Measurements from ENCODE around the gene BTNL9.
"Not testable (repeated sequence)": the region's sequence is repeated elsewhere in the genome, so short reads cannot be mapped to it uniquely, and the experiment has no call there.

BTNL9 gene

GRCh38 chr5:181043285-181044092, 3.4 kb downstream of the BTNL9 start:
- DNase-seq (ENCODE audit: low read depth), result no peak
- TF ChIP-seq, protein P1, sequence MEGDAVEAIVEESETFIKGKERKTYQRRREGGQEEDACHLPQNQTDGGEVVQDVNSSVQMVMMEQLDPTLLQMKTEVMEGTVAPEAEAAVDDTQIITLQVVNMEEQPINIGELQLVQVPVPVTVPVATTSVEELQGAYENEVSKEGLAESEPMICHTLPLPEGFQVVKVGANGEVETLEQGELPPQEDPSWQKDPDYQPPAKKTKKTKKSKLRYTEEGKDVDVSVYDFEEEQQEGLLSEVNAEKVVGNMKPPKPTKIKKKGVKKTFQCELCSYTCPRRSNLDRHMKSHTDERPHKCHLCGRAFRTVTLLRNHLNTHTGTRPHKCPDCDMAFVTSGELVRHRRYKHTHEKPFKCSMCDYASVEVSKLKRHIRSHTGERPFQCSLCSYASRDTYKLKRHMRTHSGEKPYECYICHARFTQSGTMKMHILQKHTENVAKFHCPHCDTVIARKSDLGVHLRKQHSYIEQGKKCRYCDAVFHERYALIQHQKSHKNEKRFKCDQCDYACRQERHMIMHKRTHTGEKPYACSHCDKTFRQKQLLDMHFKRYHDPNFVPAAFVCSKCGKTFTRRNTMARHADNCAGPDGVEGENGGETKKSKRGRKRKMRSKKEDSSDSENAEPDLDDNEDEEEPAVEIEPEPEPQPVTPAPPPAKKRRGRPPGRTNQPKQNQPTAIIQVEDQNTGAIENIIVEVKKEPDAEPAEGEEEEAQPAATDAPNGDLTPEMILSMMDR (IDR thresholded peaks at IDR 0.05; ENCODE audit: insufficient read depth, low read depth, low read length, missing control alignments), result no peak
- H3K4me3 ChIP-seq (ENCODE audit: low read length), result no peak overlapping the region

DNA sequence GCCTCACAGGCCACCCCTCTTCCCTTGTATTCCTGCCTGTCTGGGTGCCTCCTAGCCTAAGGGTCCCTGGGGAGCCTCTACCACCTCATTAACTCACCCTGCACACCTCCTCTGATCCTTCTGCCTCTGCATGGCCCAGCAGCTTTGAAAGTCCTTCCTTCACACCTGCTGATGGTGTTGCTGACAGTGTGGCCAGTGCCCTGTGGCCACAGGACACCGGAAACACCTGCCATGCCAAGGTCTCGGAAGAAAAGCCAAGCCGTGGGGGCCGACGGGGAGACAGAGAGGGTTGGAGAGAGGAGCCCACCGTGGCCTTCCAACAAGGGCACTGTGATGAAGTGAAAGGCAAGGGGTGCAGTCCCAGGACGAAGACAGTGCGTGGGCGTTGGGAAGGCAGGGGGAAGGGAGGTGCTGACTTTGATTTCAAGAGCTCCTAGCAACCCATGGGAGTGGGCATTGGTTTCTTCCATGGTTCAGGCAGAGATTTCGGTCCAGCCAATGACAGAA, 4.1 kb downstream of the BTNL9 start:
- DNase-seq (ENCODE audit: low read depth), result no peak
- no peak overlapping the region for H3K4me3 ChIP-seq (ENCODE audit: low read length)
- TF ChIP-seq, protein P1 (IDR thresholded peaks at IDR 0.05; ENCODE audit: insufficient read depth, low read depth, low read length, missing control alignments), result no peak

DNA sequence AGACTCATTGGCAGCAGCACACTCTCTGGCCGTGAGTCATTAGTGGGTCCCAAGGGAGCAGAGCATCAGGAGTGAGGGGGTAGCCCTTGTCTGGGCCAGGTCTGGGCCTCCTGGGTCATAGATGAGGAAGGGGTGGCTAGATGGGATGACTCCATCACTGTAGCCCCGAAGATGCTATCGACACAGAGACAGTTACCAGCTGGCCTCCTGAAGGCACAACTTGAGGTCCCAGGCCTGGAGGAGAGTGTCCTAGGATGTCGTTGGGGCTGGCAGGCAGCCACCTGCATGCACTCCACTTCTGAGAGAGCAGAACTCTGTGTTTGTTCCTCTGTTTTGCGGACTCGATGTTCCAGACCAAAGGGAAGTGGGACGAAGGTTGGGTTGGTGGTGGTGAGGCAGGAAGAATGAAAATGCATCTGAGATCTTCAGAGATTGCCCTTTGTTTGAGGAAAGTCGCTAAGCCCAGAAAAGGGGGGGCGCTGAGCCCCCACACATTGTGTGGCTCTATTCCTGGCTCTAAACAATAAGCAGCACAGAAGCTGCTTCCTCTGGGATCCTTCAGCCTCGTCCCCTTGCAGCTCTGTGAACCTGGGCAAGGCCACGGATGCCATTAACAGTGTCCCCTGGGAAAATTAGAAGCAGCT, 4.7 kb downstream of the BTNL9 start:
- no peak for DNase-seq (ENCODE audit: low read depth)
- TF ChIP-seq, protein P1 (IDR thresholded peaks at IDR 0.05; ENCODE audit: insufficient read depth, low read depth, low read length, missing control alignments), result no peak
- no peak overlapping the region for H3K4me3 ChIP-seq (ENCODE audit: low read length)

DNA sequence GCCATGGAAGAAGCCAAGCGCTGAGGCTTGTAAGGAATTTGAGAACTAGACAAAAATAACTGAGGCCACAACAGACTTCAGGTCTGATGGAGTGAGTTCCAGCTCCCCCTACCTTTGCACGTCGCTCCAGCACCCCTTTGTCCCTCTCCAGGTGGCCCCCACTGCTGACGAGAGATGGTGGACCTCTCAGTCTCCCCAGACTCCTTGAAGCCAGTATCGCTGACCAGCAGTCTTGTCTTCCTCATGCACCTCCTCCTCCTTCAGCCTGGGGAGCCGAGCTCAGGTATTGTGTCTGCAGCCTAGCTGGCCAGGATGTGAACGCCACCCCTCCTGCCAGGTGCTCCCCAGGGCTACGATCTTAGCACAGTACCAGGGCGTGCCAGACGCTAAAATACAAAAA, 5.2 kb downstream of the BTNL9 start:
- no peak overlapping the region for H3K4me3 ChIP-seq (ENCODE audit: low read length)
- TF ChIP-seq, protein P1 (IDR thresholded peaks at IDR 0.05; ENCODE audit: insufficient read depth, low read depth, low read length, missing control alignments), result no peak
- no peak for DNase-seq (ENCODE audit: low read depth)

DNA sequence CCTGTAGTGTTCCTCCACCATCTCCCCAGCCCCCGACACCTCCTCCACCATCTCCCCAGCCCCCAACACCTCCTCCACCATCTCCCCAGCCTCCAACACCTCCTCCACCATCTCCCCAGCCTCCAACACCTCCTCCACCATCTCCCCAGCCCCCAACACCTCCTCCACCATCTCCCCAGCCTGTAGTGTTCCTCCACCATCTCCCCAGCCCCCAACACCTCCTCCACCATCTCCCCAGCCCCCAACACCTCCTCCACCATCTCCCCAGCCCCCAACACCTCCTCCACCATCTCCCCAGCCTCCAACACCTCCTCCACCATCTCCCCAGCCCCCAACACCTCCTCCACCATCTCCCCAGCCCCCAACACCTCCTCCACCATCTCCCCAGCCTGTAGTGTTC, 5.8 kb downstream of the BTNL9 start:
- not testable (repeated sequence) for H3K4me3 ChIP-seq (ENCODE audit: low read length)

DNA sequence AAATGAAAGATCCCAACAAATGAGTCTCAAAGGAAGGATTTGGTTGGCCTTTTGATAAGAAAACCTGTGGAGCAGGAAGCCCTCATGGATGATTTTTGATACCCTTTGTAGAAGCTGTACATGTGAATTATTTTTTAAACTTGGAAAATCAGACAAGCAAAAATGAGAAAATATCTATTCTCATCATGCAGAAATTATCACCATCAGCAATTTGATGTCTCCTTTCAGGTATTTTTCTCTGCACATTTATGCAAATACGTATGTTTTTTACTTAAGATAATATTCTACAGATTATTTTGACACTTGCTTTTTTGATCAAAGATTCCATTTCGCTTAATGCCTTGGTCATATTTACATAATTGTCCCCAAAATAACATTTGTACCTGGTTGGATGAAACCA, 7.2 kb downstream of the BTNL9 start:
- DNase-seq (ENCODE audit: low read depth), result no peak
- TF ChIP-seq, protein P1 (IDR thresholded peaks at IDR 0.05; ENCODE audit: insufficient read depth, low read depth, low read length, missing control alignments), result no peak
- no peak overlapping the region for H3K4me3 ChIP-seq (ENCODE audit: low read length)

More for the DNA sequence above, 5.8 kb downstream of the BTNL9 start:
- not testable (repeated sequence) for DNase-seq (ENCODE audit: low read depth)

GRCh38 chr5:181047921-181048320, 7.9 kb downstream of the BTNL9 start:
- no peak for DNase-seq (ENCODE audit: low read depth)
- no peak overlapping the region for H3K4me3 ChIP-seq (ENCODE audit: low read length)
- TF ChIP-seq, protein P1 (IDR thresholded peaks at IDR 0.05; ENCODE audit: insufficient read depth, low read depth, low read length, missing control alignments), result no peak

Measured in epithelial cell of esophagus (primary cell).